22Rv1 (cell line): ENCODE measurements around the gene TTYH2.

Experiments
- CTCF ChIP-seq: fragments of 450-650 bp; IDR thresholded peaks from 2 replicates; pipeline ENCODE4 v1.5.1; 2017; ENCODE audit warnings: mild to moderate bottlenecking
- ZFX ChIP-seq: fragments of 450-650 bp; IDR thresholded peaks from 2 replicates; pipeline ENCODE4 v1.6.1; 2017; ENCODE audit warnings: antibody characterized with exemption, borderline replicate concordance

GRCh38 chr17:74245145-74245831, 31.9 kb downstream of the TTYH2 start:
- TF ChIP-seq CTCF = no peak
- TF ChIP-seq ZFX = no peak
